ENCODE data around the gene SYT14.

GRCh38 chr1:209926045-209926444 is 12.0 kb upstream of the SYT14 start:
- peak; percentile 69 for TF ChIP-seq GATA2 (IDR thresholded peaks at IDR 0.05; ENCODE audit: low read depth, low read length)
- TF ChIP-seq GATA3 (IDR thresholded peaks at IDR 0.05; ENCODE audit: low read depth, low read length): peak; percentile 61; the same call in 1 of the 2 replicates

Data from SH-SY5Y (cell line).